Effector memory CD4-positive, alpha-beta T cell (primary cell): ENCODE results near the gene MAGEF1.

ENCODE experiments used
- DNase-seq, 3 donors: peaks; one replicate each; pipeline ENCODE4 v3.0.0-alpha.2; 2020
- H3K27ac ChIP-seq: 2 replicates; pipeline ENCODE4 v1.7.0; 2013; ENCODE audit warnings: mild to moderate bottlenecking, low read length, moderate library complexity; ENCODE audit not compliant: insufficient read depth, poor library complexity, severe bottlenecking
- H3K27me3 ChIP-seq: replicated peaks from 2 replicates; pipeline ENCODE4 v1.7.0; 2013; ENCODE audit warnings: mild to moderate bottlenecking, low read length; ENCODE audit not compliant: insufficient read depth, control insufficient read depth, poor library complexity, severe bottlenecking
- H3K36me3 ChIP-seq: 2 replicates; pipeline ENCODE4 v1.7.0; 2013; ENCODE audit warnings: mild to moderate bottlenecking, low read length, moderate library complexity; ENCODE audit not compliant: control insufficient read depth, insufficient read depth
- H3K4me1 ChIP-seq: 2 replicates; pipeline ENCODE4 v1.7.0; 2013; ENCODE audit warnings: low read length, mild to moderate bottlenecking; ENCODE audit not compliant: control insufficient read depth, insufficient read depth, poor library complexity, severe bottlenecking
- H3K4me3 ChIP-seq: 2 replicates; pipeline ENCODE4 v1.7.0; 2013; ENCODE audit warnings: low read length, low read depth, mild to moderate bottlenecking; ENCODE audit not compliant: insufficient read depth, poor library complexity, severe bottlenecking
- H3K9me3 ChIP-seq: 2 replicates; pipeline ENCODE4 v1.7.0; 2013; ENCODE audit warnings: mild to moderate bottlenecking, low read length, moderate library complexity; ENCODE audit not compliant: control insufficient read depth

The MAGEF1 gene

GRCh38 chr3:184682671-184683070 is 29.2 kb downstream of the MAGEF1 start:
- H3K27ac ChIP-seq = no peak overlapping the region
- no peak overlapping the region for H3K4me3 ChIP-seq
- H3K9me3 ChIP-seq = no peaks in the 10 kb centered on the region
- DNase-seq = no peak
- no peaks in the 10 kb centered on the region for H3K4me1 ChIP-seq
- no peaks in the 10 kb centered on the region for H3K36me3 ChIP-seq
- no peaks in the 10 kb centered on the region for H3K27me3 ChIP-seq

DNA sequence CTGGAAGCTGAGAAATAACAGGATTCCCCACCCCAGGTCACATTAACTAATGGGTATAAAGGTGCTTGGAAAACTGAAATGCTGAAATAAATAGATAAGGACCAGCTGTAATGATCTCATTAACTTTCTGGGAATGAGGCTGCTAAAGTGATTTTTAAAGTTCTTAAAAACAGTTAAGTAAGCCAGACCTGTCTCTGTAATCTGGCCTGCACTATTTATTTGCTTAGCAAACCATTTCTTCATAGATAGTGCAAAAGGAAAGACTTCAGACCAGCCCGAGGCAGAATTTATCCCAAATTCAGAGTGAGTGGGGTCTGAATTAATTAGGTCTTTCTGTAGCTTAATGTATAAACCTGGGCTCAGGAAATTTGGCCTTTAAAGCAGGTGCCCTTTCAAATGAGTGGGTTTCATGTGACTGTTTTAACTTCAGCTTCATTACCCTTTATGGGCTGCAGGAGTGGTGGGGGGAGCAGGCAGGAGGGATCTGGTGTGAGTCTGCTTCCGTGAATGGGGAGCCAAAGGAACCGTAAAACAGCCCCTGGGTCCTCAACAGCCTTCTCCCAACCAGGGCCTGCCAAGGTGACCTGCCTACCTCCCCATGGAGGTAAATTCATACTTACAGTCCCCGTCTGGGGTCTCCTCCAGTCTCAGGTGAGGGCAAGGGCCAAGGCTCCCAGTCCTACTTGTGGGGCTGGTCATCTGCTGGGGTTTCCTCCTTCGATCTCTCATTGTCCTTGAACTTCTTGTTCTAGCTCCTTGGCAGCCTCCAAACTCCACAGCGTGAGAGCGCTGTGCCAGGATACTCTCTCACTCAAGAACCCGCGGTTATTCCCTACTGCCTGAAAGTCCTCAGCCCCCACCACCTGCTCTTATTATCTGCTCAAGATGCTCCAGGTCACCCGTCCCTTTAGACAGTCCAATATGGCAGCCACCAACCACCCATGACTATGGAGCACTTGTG is 31.2 kb downstream of the MAGEF1 start:
- no peak overlapping the region for H3K27ac ChIP-seq

DNA sequence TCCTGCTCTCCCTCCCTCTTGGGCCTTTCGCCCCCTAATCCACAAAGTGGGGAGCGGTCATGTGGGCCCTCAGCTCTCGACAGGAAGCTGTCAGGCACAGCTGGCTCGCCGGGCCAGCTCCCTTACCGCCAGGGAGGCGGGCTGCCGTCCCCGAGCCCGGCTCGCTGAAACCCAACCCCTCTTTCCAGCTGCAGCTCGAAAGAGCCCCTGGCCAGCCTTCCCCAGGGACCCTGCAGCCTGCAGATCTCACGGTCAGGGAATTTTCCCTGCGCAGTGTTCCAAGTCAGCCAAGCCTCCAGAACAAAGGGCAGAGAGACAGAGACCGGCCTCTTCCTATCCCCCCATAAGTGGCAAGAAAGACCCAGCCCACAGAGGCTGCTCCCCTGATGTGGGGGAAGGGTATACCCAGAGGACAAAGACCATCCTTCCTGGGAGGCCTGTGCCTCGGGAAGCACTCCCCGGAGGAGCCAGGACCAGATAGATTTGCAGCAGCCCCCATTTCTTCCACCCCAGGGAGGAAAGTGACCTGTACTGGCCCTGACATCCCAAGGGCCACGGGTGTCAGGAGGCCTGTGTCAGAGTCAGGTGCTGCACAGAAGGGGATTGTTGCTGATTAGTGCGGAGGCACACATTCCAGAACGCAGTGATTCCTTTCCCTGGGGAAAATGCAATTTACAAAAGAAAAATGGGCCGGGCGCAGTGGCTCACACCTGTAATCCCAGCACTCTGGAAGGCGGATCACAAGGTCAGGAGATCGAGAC is 32.6 kb downstream of the MAGEF1 start:
- H3K4me3 ChIP-seq = no peak overlapping the region
- H3K27ac ChIP-seq = no peak overlapping the region
- H3K4me1 ChIP-seq = no peaks in the 10 kb centered on the region
- H3K9me3 ChIP-seq = no peaks in the 10 kb centered on the region
- no peaks in the 10 kb centered on the region for H3K36me3 ChIP-seq
- no peaks in the 10 kb centered on the region for H3K27me3 ChIP-seq
- DNase-seq = no peak

More for the DNA sequence above, 31.2 kb downstream of the MAGEF1 start:
- Histone ChIP-seq H3K4me3 (no peak overlapping the region), H3K36me3 (no peaks in the 10 kb centered on the region), H3K9me3 (no peaks in the 10 kb centered on the region), H3K27me3 (no peaks in the 10 kb centered on the region), H3K4me1 (no peaks in the 10 kb centered on the region)
- DNase-seq = no peak

DNA sequence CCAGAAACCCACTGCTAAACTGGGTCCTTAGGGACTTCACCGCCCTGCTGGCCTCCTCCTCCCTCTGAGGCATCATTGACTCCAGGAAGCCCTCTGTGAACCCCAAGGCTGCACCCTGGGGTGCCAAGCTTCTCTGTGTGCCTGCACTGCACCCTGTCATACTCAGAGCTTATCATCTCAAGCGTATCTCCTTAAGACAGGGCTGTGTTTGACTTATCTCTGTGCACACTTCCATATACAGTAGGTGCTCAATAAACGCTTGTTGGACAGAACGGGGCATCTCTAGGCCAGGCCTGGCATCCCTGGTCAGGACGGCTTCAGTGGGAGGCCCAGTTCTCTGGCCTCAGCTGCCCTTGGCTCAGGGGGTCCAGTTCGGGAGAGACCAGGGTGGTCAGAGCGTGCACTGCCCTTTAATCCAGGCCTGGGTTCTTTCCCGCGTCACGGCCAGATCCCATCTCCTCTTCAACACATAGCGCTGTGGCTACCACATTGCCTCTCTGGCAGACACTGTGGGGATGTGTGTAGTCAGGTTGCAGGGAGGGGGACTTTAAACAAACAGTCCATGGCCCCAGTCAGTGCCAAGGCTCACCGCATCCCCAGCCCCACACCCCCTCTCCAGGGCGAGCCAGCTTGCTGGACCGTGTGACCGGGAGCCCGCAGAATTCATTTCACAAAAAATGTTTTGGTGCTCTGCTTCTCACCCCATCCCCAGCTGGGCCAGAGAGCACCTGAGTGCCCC is 33.4 kb downstream of the MAGEF1 start:
- Histone ChIP-seq H3K27ac (no peak overlapping the region), H3K27me3 (no peaks in the 10 kb centered on the region)
- no peak for DNase-seq

DNA sequence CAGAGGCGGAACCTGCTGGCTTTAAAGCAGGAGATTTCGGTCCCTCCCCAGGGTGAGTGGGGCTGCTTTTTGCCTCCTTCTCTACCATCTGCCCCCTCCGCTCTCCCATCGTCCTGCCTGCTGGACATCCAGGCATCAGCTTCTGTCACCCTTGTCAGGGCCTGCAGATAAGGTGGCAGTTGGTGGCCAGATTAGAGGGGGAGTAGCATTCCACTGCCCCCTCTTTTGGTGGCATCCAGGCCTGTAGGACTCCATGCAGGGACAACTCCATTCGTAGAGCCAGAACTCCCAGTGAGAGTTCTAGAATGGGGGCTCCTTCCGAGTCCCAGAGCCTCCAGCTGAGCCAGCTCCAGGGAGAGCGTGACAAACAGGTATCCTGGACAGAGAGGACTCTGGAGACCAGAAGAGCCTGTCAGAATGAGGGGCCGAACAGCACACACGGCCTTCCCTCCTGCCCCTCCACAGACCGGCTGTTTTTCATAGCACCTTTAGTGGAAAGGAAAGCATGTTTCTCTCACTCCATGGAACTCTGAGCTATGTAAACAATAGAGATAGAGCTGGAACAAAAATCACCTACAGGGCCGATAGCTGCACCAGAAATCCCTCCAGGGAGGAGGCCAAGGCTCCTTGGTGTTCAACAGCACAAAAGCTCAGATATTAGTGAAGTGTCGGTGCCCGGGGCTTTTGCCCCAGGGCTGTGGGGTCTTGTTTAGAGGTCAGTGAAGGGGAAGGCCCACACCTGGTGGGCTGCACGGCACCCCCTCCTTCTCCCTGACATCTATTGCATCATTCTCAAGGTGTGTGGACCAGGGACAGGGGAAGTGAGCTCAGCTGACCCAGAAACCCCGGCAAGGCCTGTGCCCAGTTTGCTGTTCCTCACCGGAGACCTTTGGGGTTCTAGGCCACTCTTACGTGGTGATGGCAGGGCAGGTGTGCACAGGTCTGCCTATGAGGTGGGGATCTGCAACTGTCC is 34.2 kb downstream of the MAGEF1 start:
- no peak overlapping the region for H3K27ac ChIP-seq

More for the DNA sequence above, 33.4 kb downstream of the MAGEF1 start:
- Histone ChIP-seq H3K4me1 (no peaks in the 10 kb centered on the region), H3K4me3 (no peak overlapping the region), H3K9me3 (no peaks in the 10 kb centered on the region), H3K36me3 (no peaks in the 10 kb centered on the region)

GRCh38 chr3:184676927-184677326 is 34.9 kb downstream of the MAGEF1 start:
- H3K36me3 ChIP-seq = no peaks in the 10 kb centered on the region
- H3K27ac ChIP-seq = no peak overlapping the region
- no peak overlapping the region for H3K4me3 ChIP-seq
- DNase-seq = no peak
- H3K4me1 ChIP-seq = no peaks in the 10 kb centered on the region
- no peaks in the 10 kb centered on the region for H3K27me3 ChIP-seq
- no peaks in the 10 kb centered on the region for H3K9me3 ChIP-seq

More for the DNA sequence above, 34.2 kb downstream of the MAGEF1 start:
- no peak overlapping the region for H3K4me3 ChIP-seq
- H3K9me3 ChIP-seq = no peaks in the 10 kb centered on the region
- H3K36me3 ChIP-seq = no peaks in the 10 kb centered on the region
- H3K4me1 ChIP-seq = no peaks in the 10 kb centered on the region
- no peaks in the 10 kb centered on the region for H3K27me3 ChIP-seq
- DNase-seq = no peak

GRCh38 chr3:184674626-184675025 is 37.2 kb downstream of the MAGEF1 start:
- Histone ChIP-seq H3K4me1 (no peaks in the 10 kb centered on the region), H3K27me3 (no peaks in the 10 kb centered on the region), H3K4me3 (no peak overlapping the region)

DNA sequence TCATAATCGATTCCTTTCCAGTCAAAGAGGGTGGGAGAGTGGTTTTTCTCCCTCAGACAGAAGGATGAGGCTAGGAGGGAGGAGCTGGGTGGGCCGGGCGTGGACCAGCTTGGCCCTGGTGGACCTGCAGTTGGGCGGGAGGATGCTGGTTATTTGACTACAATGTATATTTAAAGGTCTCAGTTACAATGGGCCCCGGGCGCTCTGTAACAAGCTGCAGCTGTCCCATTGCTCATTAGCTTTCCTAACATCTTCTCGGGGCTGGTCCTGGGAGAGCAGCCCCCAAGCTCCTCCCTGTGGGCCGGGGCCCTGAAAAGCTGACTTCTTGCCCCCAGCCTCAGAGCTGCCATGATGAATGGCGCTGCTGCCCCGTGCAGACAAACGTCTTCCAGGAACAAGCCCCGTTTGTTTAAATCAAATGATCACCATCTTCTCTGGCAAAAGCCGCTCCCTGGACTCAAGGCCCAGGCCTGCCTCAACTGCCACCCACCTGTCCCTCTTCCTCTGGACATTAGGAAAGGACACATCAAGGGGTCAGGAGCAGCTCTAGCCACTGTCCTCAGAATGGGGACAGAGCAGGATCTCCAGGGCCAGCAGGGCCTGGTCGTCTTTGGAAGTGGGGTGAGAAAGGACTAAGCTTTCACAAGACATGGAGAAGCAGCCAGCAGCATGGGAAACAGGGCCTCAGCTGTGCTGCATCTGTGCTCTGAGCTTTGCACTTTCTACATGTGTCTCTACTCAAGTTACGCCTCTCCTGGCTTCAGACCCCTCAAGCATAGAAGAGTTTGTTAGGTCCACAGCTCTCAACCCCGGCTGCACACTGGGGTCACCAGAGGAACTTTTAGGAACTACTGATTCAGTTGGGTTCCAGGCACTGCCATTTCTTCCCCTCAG is 38.6 kb downstream of the MAGEF1 start:
- Histone ChIP-seq H3K9me3 (no peaks in the 10 kb centered on the region), H3K27ac (no peak overlapping the region), H3K4me1 (no peaks in the 10 kb centered on the region), H3K4me3 (no peak overlapping the region), H3K36me3 (no peaks in the 10 kb centered on the region), H3K27me3 (no peaks in the 10 kb centered on the region)
- no peak for DNase-seq

More at GRCh38 chr3:184674626-184675025, 37.2 kb downstream of the MAGEF1 start:
- DNase-seq = no peak
- no peaks in the 10 kb centered on the region for H3K36me3 ChIP-seq
- no peak overlapping the region for H3K27ac ChIP-seq
- no peaks in the 10 kb centered on the region for H3K9me3 ChIP-seq
